Measurements from ENCODE around the gene KRT83.
"Not testable (repeated sequence)": the region's sequence is repeated elsewhere in the genome, so short reads cannot be mapped to it uniquely, and the experiment has no call there.

KRT83 gene

DNA sequence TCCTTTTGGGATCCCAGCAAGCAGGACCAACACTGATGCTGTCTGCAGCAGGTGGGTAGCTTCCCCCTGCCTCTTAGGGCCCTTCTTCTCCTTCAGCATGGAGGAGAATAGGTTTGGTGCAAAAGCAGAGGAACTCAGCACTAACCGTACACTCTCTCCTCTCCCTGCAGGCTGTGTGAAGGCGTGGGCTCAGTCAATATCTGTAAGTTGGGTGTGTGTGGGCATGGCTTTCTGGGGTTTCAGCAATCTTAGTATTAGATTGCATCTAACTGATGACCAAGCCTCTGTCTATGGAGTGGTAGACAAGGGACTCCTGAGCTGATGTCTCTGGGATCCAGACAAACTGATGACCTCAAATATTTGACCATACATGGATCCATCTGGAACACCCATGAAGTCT lies 31.8 kb upstream of the KRT83 start:
- no peak for FAIRE-seq

GRCh38 chr12:52351196-52352059 lies 30.2 kb upstream of the KRT83 start:
- no peak for FAIRE-seq

GRCh38 chr12:52350786-52351185 lies 29.6 kb upstream of the KRT83 start:
- FAIRE-seq, result no peak

DNA sequence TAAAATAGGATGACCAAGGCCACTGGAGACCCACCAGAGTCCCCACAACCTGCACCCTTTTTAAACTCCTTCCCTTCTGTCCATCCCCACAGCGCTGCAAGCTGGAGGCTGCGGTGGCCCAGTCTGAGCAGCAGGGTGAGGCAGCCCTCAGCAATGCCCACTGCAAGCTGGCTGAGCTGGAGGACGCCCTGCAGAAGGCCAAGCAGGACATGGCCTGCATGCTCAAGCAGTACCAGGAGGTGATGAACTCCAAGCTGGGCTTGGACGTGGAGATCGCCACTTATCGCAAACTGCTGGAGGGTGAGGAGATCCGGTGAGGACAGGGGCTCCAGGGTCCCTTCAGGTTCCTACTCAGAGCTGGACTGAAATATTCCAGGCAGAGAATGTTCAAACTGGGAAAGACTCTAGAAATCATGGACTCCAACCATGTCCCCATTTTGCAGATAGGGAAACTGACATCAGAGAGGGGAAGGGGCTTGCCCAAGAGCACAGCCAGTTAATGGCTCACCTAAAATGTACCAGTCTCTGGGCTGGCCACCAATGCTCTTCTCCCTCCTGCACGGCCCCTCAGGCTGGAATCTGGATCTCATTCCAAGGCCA lies 28.9 kb upstream of the KRT83 start:
- no peak for FAIRE-seq

GRCh38 chr12:52349196-52349595 lies 28.0 kb upstream of the KRT83 start:
- no peak for FAIRE-seq

DNA sequence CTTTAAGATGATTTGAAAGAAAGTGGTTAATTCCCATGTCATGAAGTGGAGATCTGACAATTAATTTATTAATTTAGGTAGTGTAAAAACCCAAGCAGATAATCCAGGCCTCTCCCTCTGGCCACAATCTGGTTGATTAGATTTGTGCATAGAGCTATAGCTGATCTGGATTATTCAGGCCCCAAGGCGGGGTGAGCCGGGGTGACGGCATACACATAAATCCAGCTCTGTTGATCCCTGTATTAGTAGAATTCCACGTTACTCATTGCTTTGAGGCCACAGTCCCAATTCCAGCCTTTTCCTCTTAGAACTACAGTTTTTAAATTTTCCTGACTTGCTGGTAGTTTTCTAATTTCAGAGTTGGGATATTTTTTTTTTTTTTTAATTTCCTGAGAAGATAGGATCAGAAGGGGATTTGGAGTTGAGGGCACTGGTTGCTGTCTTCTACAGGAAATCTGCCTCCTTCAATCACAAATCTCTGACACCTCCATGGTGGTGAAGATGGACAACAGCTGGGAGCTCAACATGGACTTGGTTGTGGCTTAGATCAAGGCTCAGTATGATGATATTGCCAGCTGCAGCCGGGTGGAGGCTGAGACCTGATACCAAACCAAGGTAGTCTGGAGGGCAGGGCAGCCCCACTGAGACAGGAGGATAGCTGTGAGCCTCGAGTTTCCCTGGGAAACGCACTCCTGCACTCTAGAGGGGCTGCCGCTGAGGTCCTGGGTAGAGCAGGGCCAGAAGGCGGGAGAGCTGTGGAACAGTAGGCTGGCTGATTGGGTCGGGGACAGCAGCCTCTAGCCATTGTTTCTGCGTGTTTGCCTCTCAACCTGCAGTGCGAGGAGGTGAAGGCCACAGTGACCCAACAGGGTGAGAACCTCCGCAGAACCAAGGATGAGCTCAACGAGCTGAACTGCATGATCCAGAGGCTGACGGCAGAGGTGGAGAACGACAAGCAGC lies 26.6 kb upstream of the KRT83 start:
- FAIRE-seq, result no peak

DNA sequence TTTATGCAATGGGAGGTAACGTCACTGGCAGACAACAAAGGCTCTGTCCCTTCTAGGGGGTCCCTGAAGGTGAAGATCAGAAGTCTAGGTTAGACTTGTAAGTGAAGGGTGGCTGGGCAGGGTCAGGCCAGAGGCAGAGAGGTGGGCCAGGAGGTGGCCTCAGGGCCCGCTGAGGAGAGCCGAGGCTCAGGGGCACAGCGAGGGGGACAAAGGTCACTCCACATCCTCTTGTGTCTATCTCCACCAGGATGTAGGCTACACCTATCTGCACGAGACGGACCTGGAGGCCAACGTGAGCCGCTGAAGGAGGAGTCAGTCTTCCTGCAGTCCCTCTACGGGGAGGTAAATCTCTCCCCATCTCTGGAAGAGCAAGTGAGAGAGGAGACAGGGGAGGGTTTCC lies 25.8 kb upstream of the KRT83 start:
- no peak for FAIRE-seq

DNA sequence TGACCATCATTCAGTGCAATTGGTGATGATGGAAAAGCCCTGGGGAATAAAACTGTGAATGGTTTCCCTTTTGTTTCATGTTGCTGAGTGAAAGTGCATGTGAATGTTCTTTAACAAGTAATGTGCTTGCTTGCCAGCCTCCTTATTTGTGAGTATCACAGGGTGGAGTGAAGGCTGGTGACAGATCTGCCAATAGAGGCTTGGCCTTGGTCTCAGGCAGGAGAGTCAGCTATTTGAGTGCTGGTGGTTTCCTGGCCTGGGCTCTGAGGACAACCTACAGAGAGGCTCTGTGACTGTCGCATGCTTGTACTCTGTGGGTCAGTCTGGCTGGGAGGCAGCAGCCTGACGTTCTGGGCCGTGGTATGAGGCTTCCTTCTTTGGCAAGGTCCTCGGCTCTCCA lies 25.4 kb upstream of the KRT83 start:
- no peak for FAIRE-seq

- not testable (repeated sequence) for FAIRE-seq
Observed at GRCh38 chr12:52345041-52345440, 23.8 kb upstream of the KRT83 start.

- FAIRE-seq, result no peak
Observed at GRCh38 chr12:52344111-52344510, 22.9 kb upstream of the KRT83 start.

DNA sequence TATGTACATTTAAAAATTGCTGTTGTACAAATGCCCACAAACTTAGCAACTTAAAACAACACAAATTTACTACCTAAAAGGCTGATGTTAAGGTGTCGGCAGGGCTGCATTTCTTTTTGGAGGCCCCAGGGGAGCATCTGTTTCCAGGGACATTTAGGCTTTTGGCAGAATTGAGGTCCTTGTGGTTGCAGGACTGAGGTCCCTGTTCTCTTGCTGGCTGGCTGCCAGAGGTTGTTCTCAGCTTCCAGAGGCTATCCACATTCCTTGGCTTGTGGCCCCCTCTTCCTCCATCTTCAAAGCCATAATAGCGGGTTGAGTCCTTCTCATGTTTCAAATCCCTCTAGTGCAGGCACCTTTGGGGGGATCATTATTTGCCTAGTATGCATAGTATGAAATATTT lies 22.4 kb upstream of the KRT83 start:
- FAIRE-seq, result no peak

- FAIRE-seq, result no peak
Observed at GRCh38 chr12:52342781-52343490, 21.7 kb upstream of the KRT83 start.

GRCh38 chr12:52341066-52341580 lies 19.9 kb upstream of the KRT83 start:
- FAIRE-seq, result no peak

DNA sequence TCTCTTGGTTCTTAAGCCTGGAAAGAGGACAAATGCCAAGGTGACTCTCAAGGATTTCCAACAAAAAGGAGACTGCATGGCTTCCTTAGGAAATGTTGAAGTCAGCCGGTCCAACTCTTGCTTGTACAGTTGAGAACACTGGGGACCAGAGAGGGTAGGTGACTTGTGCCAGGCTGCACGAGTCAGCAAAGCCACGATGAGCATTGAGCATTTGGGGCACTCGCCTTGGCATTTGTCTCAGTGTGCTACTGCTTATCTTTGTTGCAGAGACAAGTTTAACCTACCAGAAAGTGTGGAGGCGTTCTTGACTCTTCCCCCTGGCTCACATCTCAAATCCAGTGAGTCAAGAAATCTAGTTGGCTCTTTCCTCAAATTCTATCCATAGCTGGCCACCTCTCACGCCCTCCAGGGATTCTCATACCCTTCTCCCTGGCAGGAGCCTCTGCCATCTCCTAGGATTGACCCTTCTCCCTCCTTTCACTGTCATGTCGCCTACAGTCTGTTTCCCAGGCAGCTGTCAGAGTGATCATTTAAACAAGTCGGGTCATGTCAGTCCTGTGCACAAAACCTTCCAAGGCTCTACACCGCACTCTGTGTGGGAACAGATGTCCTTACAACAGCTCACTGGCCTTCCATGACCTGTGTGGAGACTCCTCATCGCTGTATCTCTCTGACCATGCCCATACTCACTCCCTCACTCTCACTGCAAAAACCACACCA lies 17.2 kb upstream of the KRT83 start:
- FAIRE-seq, result no peak

GRCh38 chr12:52337054-52337453 lies 15.9 kb upstream of the KRT83 start:
- FAIRE-seq, result no peak

GRCh38 chr12:52336641-52337040 lies 15.4 kb upstream of the KRT83 start:
- FAIRE-seq, result no peak

DNA sequence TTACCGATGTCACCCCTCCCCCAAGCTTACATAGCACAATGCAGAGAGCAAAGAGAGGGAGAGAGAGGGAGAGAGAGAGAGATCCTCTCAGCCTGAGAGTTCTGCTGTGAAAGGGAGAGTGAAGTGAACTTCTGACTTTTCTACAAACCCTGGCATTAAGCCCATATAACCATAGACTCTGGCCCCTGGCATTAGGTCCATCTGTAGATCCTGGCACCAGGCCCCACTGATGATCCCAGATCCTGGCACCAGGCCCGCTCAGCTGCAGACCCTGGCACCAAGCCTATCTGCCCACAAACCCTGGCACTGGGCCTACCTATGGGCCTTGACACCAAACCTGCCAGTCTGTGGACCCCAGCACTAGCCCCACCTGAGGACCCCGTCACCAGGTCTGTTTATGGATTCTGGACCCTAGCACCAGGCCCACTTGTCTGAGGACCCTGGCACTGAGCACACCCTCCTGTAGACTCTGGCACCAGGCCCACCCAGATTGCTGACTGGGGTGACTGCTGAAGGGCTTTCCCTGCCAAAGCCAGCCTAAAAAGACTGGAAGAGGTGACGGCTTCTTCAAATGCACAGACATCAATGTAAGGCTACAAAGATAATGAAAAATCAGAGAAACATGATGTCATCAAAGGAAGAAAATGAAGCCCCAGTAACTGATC lies 14.5 kb upstream of the KRT83 start:
- FAIRE-seq, result no peak

DNA sequence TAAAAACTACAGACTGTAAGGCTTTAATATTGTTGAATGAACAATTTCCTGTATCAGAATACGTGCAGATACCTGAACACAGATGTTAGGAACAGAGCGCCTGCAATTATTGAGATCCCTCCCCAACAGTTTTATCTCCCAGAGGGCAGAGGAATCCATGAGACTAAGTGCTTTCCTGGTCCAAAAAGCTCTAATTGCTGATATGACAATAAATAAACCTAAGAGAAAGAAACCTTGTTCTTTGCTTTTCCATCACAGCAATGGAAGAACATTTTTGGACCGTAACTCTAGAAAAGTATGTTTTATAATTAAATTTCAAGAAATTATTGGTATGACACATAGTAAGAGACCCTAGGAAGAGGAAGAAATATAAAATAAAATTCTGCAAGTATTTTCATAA lies 13.0 kb upstream of the KRT83 start:
- FAIRE-seq, result no peak

DNA sequence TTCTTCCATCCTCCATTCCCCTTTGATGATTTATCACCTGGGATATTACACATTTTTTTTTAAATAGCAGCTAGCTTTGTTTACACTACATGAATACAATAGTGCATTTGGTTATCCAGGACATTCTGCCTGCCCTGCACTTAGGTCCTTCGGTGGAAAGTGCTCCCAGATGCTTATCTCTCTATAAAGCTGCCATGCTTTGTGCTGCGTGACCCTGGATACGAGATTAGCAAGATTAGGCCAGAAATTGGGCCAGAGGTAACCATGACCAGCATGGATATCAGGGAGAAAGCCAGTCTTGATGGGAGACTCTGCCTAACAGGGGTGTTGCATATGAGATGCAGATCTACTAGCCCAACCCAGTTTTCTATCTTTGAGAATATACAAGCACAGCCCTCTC lies 12.1 kb upstream of the KRT83 start:
- FAIRE-seq, result no peak

- FAIRE-seq, result no peak
Observed at GRCh38 chr12:52332381-52332780, 11.2 kb upstream of the KRT83 start.

DNA sequence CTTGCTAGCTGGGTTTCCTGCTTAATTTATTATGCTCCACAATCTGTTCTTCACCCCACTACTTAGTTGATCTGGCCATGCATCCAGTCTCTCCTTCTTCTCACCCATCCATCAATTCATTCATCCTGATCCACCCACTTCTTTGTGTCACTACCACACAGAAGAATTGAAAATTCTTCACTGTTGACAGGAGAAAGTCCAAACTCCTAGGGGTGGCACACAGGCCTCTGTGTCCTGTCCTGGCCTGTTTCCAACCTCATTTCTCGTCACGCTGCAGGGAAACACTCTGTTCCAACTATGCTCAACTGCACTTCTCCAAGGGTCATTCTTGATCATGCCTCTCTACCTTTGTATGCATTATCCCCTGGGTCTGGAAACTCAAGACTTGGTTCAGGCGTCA lies 10.6 kb upstream of the KRT83 start:
- FAIRE-seq, result no peak
